HG03108 (cell line): ENCODE measurements around the gene MIER1.
"Not testable (repeated sequence)": the region's sequence is repeated elsewhere in the genome, so short reads cannot be mapped to it uniquely, and the experiment has no call there.

Experiments used
- ATAC-seq: cut with Tn5 transposase; IDR thresholded peaks from one replicate; pipeline ENCODE4 v1.9.1; 2021; ENCODE audit warnings: moderate library complexity; ENCODE audit not compliant: unreplicated experiment

MIER1 gene

GRCh38 chr1:66937529-66938234 lies 12.9 kb downstream of the MIER1 start:
- no peak for ATAC-seq

GRCh38 chr1:66938613-66939012 lies 13.8 kb downstream of the MIER1 start:
- no peak for ATAC-seq

GRCh38 chr1:66940981-66941380 lies 16.2 kb downstream of the MIER1 start:
- no peak for ATAC-seq

DNA sequence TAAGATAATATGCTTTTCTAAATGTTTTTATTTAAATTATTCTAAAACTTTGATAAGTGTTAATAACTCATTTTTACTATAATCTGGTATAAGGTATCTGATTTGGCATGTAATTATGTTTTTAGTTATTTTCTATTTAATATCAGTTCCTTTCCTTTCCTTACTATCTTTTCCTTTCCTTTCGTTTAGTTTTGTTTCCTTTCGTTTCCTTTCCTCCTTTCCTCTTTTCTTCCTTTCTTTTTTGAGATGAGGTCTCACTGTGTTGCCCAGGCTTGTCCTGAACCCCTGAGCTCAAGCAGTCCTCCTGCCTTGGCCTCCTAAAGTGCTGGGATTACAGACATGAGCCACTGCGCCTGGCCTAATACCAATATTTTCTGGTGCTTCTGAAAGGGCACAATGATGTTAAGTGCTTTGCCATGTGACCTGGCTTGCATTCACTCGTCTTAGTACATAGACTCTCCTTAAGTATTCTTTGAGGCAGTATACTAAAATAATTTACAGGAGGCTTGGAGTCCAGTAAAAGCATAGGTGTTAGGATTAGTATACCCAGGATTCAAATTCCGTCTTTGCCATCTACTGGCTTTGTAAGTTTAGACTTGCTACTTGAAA lies 18.7 kb downstream of the MIER1 start:
- ATAC-seq, result no peak

DNA sequence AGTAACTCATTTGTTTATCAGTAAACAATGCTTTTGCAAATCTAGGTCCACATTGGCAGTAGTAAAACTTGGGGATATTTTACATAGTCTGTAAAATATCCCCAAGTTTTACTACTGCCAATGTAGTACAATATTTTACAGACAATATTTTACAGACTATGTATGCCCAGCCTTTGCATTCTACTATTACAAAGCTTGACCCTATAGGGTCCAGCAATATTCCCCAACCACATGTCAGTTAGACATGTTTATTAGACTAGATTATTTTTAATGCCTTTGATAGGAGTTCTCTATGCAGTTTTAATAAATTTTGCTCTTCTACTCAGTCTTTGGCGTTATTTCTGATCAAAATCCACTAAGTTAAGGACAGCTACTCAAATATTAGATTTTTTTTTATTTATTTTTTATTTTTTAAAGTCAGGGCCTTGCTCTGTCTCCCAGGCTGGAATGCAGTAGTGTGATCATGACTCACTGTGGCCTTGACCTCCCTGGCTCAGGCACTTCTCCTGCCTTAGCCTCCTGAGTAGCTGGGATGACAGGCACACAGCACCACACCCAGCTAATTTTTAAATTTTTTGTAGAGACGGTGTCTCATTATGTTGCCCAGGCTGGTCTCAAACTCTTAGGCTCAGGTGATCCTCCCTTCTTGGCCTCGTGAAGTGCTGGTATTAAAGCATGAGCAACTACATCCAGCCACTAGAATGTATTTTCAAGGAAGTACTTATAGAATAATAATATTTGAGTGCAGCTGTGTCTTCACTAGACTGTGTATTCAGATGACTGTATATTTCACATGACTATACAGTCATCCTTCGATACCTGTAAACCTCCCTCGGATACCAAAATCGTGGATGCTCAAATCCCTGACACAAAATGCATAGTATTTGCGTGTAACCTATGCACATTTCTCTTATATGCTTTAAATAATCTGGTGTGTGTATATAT lies 19.8 kb downstream of the MIER1 start:
- no peak for ATAC-seq

DNA sequence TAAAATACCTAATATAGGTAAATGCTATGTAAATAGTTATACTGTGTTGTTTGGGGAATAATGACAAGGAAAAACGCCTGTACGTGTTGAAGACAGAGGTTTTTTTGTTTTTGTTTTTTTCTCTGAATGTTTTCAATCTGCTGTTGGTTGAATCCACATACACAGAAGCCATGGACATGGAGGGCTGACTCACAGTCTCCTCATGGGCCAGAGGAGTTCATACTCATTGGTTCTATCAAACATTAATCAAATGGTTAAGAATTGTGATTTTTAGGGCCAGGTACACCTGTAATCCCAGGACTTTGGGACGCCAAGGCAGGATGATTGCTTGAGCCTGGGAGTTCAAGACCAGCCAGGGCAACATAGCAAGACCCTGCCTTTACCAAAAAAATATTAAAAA lies 20.5 kb downstream of the MIER1 start:
- no peak for ATAC-seq

DNA sequence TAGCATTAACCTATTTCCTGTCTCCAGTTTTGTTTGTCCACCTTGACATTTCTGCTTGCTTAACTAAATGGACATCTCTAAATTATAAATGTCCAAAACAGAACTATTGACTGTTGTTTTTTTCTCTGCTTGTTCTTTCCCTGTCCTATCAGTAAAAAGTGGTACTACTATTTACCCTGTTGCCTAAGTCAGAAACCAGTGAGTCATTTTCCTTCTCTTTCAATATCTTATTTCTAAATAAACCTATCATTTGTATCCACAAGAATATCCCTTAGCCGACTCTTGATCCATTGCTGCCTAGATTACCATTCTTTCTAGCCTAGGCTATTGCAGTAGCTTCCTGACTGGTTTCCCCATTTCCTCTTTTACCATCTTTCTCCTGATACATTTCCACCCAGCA lies 22.5 kb downstream of the MIER1 start:
- no peak for ATAC-seq

DNA sequence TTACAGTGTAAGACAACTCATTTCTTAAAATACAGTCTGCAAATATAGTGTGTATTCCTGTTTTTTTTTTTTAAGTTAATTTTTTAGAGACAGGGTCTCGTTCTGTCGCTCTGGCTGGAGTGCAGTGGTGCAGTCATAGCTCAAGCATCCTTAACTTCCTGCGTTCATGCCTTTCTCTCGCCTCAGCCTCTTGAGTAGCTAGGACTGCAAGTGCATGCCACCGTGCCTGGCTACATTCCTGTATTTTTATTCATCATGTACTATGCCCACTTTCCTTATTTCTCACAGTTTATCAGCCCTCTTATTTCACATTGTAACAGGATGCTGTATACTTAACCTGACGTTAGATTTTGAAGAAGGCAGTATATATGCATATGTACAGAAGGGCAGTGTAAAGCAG lies 26.7 kb downstream of the MIER1 start:
- ATAC-seq, result no peak

GRCh38 chr1:66954208-66954607 lies 29.4 kb downstream of the MIER1 start:
- peak; percentile 82 for ATAC-seq

DNA sequence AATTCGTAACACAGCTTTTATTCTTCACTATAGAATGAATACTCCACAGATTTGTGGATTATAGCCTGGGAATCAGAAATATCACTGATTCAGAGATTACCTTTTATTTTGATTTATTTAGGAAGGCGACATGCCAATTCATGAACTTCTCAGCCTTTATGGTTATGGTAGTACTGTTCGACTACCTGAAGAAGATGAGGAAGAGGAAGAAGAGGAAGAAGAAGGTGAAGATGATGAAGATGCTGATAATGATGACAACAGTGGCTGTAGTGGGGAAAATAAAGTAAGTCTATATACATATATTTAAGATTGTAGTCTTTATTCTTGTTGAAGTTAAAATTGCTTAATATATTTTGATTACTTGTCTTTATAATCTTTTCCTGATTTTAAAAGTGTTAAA lies 33.1 kb downstream of the MIER1 start:
- no peak for ATAC-seq

DNA sequence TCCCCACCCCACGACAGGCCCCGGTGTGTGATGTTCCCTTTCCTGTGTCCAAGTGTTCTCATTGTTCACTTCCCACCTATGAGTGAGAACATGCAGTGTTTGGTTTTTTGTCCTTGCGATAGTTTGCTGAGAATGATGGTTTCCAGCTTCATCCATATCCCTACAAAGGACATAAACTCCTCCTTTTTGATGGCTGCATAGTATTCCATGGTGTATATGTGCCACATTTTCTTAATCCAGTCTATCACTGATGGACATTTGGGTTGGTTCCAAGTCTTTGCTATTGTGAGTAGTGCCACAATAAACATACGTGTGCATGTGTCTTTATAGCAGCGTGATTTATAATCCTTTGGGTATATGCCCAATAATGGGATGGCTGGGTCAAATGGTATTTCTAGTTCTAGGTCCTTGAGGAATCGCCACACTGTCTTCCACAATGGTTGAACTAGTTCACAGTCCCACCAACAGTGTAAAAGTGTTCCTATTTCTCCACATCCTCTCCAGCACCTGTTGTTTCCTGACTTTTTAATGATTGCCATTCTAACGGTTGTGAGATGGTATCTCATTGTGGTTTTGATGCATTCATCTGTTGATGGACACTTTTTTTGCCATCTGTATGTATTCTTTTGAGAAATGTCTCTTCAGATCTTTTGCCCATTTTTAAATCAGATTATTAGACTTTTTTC lies 41.5 kb downstream of the MIER1 start:
- not testable (repeated sequence) for ATAC-seq

GRCh38 chr1:66968574-66968973 lies 43.8 kb downstream of the MIER1 start:
- ATAC-seq, result no peak

GRCh38 chr1:66978201-66978600 lies 53.4 kb downstream of the MIER1 start:
- ATAC-seq, result no peak

DNA sequence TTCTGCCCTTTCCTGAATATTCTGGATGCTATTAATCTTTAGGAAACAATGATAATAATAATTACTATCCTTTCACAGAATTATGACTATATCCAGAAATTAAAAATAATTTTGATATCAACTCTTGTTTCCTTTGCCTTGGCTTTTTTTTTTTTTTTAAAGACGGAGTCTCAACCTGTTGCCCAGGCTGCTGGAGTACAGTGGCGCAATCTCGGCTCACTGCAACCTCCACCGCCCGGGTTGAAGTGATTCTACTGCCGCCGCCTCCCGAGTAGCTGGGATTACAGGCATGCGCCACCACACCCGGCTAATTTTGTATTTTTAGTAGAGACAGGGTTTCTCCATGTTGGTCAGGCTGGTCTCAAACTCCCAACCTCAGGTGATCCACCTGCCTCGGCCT lies 54.8 kb downstream of the MIER1 start:
- ATAC-seq, result not testable (repeated sequence)

DNA sequence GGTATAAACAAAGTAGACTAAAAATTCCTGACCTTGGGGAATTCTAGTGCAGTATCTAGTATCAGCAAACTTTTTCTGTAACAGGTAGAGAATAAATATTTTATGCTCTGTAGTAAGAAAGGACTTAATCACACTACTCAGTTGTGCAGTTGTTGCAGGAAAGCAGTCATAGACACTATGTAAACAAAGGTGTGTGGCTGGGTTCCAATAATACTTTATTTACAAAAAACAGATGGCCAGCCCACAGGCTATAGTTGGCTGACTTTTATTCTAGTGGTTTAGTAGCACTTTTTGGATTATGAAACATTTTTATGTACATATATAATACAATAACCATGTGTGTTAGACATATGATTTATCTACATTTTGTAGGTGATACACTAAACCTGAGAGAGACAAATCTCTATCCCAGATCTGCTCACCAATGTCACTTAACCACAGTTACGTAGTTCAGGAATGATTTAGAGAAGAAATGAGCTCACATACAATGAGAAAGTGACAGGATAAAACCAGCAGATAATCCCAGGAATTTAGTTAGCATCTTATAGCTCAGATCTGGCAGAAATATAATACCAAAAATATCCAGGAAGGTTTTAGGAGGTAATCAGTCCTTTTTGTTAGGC lies 56.1 kb downstream of the MIER1 start:
- no peak for ATAC-seq

GRCh38 chr1:66981679-66982078 lies 56.9 kb downstream of the MIER1 start:
- no peak for ATAC-seq

GRCh38 chr1:66982561-66983260 lies 57.9 kb downstream of the MIER1 start:
- ATAC-seq, result peak; percentile 54

- peak; percentile 83 for ATAC-seq
Measured at GRCh38 chr1:66984491-66984890, 59.7 kb downstream of the MIER1 start.

GRCh38 chr1:66985835-66986234 lies 61.0 kb downstream of the MIER1 start:
- no peak for ATAC-seq

DNA sequence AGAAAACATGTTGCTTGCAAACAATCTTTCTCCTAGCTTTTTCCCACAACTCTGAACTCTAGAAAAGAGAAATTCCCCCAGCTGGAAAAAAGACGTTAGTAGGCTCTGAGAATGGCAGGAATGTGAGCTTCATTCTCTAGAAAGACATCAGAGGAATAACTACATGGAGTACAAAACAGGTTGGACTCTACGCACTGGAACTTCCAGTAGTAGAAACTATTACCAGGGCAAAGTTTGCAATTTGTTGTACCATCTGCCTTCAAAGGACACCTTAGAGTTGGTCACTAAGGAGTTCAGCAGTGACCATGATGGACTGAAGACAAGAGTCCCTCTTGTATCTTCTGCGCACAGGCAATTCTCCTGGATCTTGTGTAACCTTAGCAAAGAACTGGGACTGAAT lies 68.3 kb downstream of the MIER1 start:
- ATAC-seq, result no peak
